D721Med (cell line): ENCODE results near the gene INPP4A.

ENCODE experiments used
- DNase-seq: peaks from one replicate; pipeline ENCODE4 v3.0.0; 2011; ENCODE audit warnings: low spot score; ENCODE audit not compliant: insufficient read length
- FAIRE-seq: peaks from 2 replicates; lab custom pipeline; 2011; peaks lifted over from hg19 to GRCh38; lab: Jason Lieb, UNC
- TF ChIP-seq, protein P1 (sequence below): IDR thresholded peaks from 2 replicates; pipeline ENCODE4 v1.5.1; 2012; ENCODE audit warnings: mild to moderate bottlenecking, control low read depth; ENCODE audit not compliant: insufficient read depth; ENCODE audit errors: missing control alignments

INPP4A gene

GRCh38 chr2:98546186-98546585 lies 101.5 kb downstream of the INPP4A start:
- TF ChIP-seq, protein P1, sequence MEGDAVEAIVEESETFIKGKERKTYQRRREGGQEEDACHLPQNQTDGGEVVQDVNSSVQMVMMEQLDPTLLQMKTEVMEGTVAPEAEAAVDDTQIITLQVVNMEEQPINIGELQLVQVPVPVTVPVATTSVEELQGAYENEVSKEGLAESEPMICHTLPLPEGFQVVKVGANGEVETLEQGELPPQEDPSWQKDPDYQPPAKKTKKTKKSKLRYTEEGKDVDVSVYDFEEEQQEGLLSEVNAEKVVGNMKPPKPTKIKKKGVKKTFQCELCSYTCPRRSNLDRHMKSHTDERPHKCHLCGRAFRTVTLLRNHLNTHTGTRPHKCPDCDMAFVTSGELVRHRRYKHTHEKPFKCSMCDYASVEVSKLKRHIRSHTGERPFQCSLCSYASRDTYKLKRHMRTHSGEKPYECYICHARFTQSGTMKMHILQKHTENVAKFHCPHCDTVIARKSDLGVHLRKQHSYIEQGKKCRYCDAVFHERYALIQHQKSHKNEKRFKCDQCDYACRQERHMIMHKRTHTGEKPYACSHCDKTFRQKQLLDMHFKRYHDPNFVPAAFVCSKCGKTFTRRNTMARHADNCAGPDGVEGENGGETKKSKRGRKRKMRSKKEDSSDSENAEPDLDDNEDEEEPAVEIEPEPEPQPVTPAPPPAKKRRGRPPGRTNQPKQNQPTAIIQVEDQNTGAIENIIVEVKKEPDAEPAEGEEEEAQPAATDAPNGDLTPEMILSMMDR: no peak
- no peak for FAIRE-seq
- no peak for DNase-seq

DNA sequence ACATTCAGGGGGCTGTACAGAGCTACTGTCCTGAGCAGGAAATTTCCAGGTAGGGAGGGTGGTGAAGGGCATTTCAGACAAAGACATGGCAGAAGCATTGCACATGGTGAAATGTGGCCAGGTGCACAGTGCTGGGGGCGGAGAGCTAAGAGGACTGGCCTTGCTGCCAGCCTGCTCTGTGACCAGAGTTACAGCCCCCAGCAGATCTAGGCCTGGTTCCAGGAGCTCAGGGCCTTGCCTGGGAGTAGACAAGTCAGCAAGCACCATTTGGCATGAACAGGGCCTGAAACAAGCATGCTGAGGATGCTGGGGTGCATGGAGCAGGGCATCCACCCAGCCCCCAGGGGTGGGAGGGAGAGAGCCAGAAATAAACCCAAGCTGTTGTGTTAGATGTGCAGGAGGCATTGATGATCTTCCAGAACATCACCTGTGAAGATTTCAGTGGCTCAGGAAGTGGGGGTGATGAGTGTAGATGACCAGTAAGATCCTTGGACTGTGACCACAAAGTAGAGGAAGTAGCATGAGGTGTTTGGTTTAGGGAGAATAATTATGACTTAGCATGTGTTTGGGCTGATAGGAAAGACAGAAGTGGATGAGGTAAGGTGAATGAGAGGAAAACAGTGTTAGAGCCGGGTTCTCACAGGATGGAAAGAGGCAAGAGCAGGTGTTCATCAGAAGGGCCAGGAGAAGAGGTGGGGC lies 102.6 kb downstream of the INPP4A start:
- FAIRE-seq (no peak), DNase-seq (no peak)
- TF ChIP-seq, protein P1: no peak

DNA sequence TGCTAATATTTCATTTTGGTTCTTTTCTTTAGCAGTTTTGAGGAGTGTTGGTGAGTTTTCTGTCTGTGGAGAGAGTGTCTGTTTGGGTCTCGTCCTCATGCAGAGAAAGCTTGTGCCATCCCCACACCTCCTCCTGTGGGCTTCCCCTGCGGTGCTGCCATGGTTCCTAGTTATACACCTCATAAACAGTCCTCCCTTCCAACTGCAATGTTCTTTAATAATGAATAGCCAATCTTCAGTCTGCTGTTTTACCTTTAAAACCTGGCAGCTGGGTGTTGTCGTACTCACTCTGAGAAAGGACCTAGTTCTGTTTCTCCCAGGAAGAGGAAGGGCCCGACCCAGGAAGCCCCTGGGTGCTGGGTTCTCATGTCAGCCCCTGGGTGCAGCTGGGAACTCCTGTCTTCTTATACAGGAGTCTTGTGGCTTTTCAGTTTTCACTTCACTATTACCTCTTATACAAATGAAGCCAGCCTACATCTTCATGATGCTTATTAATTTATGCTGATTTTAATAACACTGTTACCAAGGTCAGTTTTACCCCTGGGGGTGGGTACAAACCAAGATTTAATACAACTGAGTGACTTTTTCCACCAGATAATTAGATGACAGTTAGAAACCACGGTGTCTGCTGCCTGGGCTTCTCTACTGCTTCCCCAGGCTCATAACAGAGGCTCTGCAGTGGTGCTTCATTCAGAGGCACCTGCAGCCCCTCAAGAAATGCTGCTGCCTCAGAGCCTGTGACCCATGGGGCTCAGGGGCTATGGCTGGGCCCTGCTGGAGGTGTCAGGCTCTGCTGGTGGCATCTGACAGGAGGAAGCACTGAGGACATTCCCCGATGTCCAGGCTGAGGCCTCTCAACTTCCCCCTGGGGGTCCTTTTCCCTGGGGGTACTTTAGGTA lies 104.5 kb downstream of the INPP4A start:
- FAIRE-seq (no peak), DNase-seq (no peak)
- TF ChIP-seq, protein P1: no peak

DNA sequence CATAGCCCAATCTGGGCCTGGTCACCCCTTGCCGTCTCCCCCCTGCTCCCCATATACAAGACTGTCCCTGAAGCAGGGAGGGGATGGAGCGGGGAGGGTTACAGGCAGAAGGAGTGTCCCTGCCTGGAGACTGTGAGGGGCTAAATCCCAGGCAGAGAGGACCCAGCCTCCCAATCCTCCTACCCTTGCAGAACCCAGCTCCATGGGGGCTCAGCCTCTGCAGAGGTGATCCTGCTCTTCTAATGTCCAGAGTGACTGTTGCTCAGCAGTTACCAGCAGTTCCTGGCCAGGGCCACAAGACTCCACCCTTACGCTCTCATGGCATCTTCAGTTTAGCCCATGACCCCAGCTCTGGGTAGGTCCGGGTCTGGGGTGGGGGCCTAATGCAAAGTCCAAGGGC lies 105.5 kb downstream of the INPP4A start:
- FAIRE-seq: no peak
- no peak for DNase-seq
- TF ChIP-seq, protein P1: no peak

DNA sequence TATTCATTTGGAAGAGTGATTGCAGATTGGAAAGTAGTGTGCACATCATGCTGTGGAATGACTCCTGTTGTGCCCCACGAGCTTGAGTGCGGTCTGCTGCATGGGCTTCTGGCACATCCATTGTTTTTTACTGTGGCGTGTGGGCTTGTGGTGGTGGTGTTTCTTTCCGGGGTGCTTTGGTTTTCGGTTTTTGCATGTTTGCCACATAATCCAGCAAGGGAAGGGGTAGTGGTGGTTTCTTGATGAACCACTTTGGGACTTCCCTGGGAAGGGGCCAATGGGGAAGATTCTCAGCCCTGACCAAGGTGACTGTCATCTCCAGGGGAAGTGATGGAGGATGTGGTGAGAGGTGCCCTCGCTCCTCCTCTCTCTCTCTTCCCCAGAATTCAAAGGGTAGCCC lies 106.7 kb downstream of the INPP4A start:
- TF ChIP-seq, protein P1: no peak
- DNase-seq (no peak), FAIRE-seq (no peak)

DNA sequence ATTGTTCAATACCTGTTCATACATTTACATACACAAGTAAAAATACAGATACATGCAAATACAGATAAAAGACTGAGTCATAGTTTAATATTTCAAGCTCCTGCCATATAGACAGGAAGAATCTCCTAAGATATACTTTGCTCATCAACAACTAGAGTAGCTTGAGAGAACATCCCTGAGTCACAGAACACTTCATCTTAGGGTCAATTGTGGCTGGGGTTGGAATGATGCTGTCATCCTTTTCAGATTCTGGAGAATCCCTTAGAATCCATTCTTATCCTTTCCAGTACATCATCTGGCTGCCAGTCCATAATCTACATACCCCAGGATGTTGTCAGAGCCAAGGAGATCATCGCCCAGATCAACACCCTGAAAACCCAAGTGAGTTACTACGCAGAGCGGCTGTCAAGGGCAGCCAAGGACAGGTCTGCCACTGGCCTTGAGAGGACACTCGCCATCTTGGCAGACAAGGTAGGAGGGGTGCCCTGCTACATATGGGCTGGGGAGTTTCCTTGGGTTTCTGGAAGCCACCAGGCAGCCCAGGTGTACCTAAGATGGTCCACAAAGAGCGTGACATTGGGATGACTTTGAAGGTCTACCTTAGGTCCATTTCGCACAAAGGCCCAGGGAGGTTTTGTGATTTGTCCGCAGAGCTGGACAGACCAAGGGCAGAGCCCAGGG lies 108.0 kb downstream of the INPP4A start:
- no peak for FAIRE-seq
- no peak for DNase-seq
- TF ChIP-seq, protein P1: no peak
